ENCODE measurements around the gene AGFG1.
"Not testable (repeated sequence)": the region's sequence is repeated elsewhere in the genome, so short reads cannot be mapped to it uniquely, and the experiment has no call there.

- TF ChIP-seq MAX (CRISPR knock-in tag; IDR thresholded peaks at IDR 0.05); CTCF (IDR thresholded peaks at IDR 0.05); CREB1 (CRISPR knock-in tag; IDR thresholded peaks at IDR 0.05); USF2 (CRISPR knock-in tag; IDR thresholded peaks at IDR 0.05); ATF1 (CRISPR knock-in tag; IDR thresholded peaks at IDR 0.05); PRDM15 (CRISPR knock-in tag; IDR thresholded peaks at IDR 0.05); ATF3 (CRISPR knock-in tag; conservative IDR thresholded peaks at IDR 0.05); IRF2 (CRISPR knock-in tag; IDR thresholded peaks at IDR 0.05; ENCODE audit: borderline replicate concordance, low read depth); TCF7 (CRISPR knock-in tag; IDR thresholded peaks at IDR 0.05; ENCODE audit: low read depth); ATF2 (CRISPR knock-in tag; IDR thresholded peaks at IDR 0.05; ENCODE audit: borderline replicate concordance, low read depth); E2F4 (CRISPR knock-in tag; IDR thresholded peaks at IDR 0.05; ENCODE audit: borderline replicate concordance, low read depth); CBFB (CRISPR knock-in tag; IDR thresholded peaks at IDR 0.05; ENCODE audit: low read depth); TEAD1 (CRISPR knock-in tag; IDR thresholded peaks at IDR 0.05); FOXK1 (CRISPR knock-in tag; IDR thresholded peaks at IDR 0.05): not testable (repeated sequence)
Observed at GRCh38 chr2:227540352-227540751, 68.4 kb downstream of the AGFG1 start.
